CD4-positive, alpha-beta T cell treated with Interleukin-15 for 1 hour (primary cell): ENCODE measurements around the gene VPS45.

Experiments
- DNase-seq: peaks from one replicate; pipeline ENCODE4 v3.0.0-alpha.2; 2020

The VPS45 gene

DNA sequence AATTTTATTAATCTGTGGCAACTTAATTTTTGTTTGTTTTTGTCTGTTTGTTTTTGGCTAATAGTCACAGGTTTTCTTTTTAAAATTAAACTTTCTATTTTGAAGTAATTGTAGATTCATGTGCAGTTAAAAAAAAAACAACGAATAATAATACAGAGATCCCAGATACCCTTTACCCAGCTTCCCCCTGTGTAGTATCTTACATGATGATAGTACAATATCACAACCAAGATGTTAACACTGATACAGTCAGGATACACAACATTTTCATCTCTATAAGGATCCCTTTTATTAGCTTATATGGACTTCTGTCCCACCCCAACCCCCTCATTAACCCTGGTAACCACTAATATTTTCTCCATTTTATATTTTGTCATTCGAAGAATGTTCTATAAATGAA, 5.9 kb downstream of the VPS45 start:
- no peak for DNase-seq

DNA sequence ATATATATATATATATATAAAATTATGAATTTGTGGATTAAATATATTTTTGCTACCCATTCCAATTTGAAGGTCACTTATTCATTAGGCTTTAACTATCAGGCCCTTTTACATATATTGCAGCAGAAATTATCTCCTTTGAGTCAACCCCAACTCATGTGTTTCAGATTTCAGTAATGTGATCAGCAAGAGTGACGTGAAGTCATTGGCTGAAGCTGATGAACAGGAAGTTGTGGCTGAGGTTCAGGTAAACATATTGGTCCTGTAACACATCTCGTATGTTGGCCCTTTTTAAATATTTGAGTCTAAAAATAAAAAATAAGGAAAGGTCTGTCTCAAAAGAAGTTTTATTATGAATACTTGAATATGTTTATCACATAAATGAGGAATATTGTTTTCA, 8.5 kb downstream of the VPS45 start:
- DNase-seq, result no peak

DNA sequence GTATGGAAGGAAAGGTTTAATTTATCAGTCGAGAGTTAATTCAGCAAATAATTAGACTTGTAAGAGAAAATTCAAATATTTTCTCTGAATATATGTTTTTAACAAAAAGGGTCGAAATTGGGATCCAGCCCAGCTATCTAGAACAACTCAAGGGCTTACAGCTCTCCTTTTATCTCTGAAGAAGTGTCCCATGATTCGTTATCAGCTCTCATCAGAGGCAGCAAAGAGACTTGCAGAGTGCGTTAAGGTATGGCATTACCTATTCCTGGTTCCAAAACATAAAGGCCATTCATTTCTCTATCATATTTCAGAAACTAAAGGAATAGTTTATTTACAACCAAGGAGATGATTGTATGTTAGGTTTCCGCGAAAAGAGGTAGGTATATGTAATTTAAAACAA, 9.4 kb downstream of the VPS45 start:
- no peak for DNase-seq

DNA sequence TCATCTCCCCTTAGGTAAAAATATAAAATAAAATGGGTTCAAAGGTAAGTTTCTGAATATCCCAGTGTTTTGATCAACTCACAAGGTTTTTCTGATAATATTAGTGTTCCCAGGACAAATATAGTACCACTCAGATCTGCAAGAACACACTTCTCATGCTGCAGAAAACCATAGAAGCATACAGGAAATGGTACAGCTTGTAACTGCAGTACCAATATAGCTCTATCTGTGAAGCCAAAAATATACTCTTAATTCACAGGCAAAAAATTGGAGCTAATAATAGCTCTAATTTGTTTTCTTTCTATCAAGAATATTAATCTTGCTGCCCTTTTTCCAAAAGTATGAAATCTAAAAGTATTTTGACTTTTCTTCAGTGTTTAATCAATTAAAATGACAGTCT, 13.2 kb downstream of the VPS45 start:
- no peak for DNase-seq

DNA sequence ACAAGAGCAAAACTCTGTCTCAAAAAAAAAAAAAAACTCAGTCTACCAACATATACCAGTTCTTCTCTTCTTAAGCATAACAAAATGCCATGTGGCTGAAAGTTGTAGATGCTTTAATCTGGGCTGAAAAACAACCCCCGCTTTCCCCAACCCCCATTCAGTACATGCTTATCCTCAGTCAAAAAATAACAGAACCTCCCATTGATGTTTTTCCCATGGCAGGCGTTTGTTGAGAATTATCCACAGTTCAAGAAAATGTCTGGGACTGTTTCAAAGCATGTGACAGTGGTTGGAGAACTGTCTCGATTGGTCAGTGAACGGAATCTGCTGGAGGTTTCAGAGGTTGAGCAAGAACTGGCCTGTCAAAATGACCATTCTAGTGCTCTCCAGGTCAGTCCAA, 14.9 kb downstream of the VPS45 start:
- DNase-seq, result no peak

DNA sequence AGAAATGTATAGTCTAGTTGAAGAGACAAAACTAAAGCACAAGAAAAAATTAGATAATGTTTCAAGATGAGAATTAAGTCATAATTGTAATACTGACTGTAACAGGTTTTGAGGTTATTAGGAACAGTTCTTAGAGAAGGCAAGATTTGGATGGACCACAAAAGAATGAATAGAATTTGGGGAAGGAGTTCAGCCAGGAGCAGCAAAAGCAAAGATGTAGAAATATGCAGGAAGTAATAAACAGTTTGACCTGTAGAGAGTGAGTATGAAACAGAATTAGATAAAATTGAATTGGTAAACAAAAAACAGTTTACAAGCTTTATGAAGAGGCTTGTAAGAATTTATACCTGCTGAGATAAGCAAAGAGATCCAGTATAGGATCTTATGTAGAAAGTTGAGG, 16.3 kb downstream of the VPS45 start:
- no peak for DNase-seq

DNA sequence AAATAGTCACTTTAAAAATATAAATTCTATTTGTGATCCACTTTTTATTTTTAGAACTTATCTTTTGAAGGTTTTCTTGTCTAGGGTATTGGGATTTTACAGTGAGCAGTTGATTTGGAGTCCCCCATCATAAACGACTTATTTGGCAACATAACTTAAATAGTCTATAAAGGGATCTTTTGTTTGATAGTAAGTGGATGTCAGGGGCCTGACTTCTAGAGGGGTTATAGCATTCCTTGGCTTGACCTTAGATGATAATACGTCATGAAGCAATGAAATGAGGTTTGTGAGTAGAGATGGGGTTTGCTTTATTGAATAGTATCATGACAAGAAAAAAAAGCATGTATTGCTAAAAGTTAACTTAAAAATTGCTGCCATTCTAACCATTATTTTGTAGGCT, 17.8 kb downstream of the VPS45 start:
- no peak for DNase-seq

DNA sequence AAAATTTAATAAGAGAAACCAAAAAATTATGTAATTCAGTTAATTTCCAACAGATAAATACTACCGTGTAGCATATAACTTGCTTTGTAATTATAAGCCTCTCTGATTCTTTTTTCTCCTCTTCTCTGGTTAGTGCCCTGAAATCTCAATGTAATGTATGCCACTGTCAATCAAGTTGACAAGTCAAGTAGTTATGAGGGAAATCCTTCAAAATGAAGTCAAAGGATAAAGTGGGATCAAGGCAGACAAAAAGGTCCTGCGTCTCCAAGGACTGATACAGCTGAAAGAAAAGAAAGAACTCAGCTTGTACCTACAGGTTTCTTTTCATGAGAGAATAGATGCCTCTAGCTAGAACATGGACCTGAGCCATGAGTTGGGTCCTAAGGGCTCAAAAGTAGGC, 19.8 kb downstream of the VPS45 start:
- no peak for DNase-seq

DNA sequence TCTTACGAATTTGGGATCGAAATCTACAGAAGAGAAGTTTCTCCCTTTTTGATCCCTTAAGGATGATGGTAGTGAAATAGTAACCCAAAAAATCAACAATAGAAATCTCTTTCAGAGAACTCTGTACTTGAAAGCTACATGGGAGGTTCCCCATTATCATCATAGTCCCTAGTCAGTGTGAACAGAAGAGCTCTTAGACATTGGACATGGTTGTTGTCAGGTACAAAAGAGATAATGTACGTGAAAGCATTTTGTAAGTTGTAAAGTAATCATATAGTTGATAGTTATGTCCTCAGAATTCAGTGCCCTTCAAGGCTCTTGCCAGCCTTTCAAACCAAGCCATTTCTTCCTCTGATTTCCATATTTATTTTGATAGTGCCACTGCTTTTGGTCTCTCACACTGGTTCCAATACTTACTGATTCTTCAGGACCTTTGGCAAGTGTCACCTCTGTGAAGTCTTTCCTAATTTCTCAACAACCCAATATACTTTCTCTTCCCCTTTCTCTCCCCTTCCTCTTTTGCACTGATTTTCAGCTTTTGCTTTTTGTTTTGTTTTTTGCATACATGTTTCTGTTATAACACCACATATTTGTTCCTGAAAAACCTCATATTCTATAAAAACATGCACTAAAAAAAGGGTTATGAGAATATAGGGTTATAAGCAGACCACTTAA, 22.4 kb downstream of the VPS45 start:
- no peak for DNase-seq

DNA sequence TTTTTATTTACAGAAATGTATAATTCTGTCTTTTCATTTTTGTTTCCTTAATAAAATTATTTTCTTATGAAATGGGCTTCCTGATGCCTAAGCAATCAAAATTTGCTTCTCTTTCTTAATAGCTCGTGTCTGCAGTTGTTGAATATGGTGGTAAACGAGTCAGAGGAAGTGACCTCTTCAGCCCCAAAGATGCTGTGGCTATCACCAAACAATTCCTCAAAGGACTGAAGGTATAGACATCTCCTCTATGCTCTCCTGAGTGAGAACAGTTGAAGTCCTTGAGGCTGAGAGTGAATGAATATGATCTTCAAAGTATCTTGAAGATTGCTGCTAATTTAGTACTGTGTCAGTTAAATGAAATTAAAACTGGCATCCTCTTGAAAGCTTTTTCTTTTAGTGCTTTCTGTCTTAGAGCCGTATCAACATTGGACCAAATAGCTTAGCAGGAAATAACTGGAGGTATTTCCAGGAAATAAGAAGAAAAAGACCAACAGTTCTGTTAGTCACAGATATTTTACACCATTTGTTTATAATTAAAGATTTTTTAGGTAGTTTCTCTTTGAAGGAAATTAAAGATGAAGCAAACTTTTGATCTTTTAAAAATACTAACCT, 24.7 kb downstream of the VPS45 start:
- DNase-seq, result no peak

DNA sequence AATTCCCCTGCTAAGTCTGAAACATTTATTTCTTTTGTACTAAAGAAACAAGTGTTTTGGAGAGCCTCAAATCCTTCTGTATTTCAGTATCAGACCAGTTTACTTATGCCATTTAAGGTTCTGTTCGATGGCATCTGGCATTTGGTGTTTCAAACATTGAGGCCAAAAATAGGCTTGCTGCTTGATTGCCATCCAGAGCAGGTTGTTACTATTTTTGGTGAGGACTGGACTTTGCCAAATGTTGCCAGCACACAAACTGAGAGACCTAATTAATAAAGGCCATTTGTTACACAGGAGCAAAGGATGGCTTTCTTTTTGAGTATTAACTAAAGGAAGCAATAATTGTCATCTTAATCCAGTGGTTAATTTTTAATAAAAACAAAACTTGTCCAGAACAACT, 26.2 kb downstream of the VPS45 start:
- DNase-seq, result no peak

DNA sequence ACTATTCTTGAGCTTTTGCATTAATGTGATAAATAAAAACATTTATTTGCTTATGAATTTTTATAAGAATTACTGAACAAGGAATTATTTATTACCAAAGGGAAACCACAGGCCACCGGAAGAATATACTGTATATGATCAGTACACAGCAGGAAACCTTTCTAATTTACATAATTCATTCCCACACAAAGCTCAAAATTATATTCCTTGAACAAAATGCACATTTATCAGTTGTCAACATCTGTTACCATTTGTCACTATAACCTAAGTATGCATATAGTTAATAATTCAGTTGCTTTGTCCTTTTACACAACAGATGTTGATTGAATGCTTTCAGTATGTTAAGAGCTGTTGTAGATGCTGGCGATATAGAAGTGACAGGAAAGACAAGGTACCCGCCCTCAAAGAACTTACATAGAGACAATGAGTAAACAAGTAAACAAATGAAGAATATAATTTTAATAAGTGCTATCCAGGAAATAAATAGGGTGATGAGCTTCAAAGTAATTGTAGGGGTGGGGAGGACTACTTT, 27.2 kb downstream of the VPS45 start:
- DNase-seq, result no peak

DNA sequence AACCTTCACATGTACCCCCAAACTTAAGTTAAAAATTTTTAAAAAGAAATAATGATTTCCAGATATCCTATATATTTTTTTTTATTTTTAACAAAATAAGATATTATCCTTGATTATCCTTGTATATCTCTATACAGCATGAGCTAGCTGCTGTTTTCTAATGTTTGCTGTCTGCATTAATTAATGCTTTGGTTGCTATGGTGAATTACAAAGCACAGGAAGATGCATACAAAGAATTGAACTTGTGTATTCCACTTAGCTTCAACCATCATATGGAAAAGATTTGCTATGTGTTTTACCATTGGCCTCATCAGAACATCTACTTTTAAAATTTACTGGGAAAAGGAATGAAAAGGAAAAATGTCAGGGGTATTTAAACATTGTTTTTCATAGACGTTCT, 35.4 kb downstream of the VPS45 start:
- no peak for DNase-seq

DNA sequence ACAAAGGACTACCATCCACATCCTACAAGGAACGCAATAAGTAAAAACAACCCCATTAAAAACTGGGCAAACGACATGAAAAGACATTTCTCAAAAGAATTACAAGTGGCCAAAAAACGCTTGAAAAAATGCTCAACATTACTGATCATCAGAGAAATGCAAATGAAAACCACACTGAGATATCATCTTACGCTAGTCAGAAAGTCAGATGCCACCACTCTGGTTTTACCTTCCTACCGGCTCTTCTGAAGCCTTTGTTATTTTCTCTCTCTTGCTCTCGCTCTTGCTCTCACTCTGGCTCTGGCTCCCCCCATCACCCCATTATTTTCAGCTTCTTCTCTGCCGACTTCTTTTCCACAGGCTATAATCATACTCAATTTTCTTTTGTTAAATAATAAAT, 38.8 kb downstream of the VPS45 start:
- DNase-seq, result peak; percentile 17

DNA sequence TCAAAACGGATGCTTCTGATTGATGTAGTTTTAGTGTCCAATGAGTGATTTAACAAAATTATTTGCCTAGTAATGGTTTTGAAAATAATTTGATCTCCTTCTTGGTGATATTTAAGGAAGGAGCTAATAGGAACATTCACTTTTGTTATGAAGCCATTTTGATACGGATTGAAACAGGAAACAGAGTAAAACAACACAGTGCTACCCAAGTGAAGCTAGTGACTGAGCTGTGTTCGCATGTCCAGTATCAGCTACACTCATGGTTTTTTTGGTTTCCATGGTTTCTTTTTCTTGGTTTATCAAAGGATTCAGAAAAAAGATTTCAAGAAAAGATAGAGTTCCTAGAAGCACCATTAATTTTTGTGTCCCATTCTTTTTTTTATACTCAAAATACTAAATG, 42.0 kb downstream of the VPS45 start:
- no peak for DNase-seq

DNA sequence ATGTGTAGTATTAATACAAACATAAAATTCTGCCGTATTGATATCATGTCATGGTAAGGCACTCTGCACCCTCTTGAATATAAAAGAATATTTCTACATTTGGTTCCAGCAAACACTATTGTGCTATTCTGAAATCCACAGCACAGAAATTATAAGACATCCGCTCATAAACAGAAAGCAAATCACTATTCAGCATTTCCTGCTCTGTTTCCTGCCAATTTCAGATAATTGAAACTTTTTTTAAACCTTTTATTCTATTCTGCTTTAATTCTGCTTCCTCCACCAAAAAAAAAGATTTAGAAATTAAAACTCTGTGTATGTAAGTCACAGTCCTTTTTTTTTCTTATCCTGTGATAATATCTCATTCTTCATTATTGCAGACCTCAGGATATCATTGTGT, 42.5 kb downstream of the VPS45 start:
- DNase-seq, result no peak

DNA sequence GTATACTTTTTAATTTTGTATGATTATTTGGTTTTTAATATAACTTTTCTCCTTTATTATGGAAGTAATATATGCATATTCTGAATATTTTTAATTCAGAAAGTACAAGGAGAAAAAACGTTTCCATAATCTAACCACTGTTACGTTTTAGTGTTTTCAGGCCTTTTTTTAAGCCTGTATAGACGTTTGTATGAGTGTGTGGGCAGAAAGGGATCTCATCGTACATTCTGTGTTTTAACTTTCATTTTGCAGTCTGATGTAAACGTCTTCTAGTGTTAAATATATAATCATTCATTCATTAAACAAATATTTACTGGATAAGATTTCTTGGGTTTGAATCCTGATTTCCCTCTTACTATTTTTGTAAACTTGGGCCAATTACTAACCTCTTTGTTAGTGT, 44.1 kb downstream of the VPS45 start:
- DNase-seq, result no peak

DNA sequence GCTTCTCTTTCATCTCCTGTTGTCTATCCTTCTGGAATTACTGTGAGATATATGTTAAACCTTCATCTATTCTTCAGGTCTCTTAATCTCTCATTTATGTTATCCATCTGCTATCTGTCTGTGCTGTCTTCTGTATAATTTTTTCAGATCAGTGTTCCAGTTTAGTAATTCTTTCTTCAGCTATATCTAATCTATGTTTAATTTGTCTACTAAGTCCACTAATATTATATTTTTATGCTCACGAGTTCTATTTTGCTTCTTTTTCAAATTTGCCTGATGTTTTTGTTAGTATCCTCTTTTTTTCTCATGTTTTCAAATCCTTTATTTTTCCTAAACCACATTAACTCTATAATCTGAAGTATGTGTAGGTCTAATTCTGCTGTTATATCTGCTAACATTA, 47.5 kb downstream of the VPS45 start:
- DNase-seq, result no peak

DNA sequence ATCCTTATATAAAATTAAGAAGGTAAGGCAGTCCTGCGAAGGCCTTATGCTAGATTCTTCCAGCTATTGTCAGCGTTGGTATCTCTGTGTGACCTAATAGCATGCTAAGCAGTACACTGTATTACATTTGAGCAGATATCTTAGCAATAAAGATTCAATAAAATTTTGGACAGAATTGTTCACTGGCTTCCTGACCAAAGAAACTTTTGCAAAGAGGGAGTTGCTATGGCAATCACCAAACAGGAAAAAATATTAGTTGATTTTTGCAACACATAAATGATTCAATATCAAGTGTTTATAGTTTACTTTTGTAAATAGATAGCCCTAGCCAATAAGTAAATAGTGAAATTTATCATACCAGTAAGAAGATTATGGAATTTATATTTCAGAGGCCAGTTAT, 51.1 kb downstream of the VPS45 start:
- no peak for DNase-seq

DNA sequence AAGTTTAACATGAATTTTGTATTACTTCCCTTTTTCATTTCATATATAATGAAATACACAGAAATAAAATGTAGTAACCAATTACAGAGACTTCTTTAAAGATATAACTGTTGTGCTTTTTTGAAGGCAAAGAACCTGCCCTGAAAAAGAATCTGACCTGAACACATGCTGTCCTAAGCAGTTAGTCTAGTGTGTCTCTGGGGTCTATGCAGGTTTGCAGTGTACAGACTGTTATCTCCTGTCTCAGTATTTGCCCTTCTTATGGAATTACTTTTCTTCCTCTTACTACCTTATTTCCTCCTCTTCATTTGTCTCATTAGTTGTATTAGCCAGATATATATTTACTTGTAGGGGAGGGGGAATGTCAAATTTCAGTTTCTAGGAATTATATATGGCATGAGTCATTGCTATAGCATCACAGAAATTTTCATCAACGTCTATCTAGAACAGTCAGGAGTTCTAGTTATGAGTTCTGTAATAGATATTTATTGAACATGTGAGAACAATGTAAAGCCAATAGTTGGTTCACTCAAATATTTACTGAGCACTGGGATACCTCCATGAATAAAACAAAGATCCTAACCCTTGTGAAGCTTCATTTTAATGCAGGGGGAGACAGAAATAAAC, 53.8 kb downstream of the VPS45 start:
- DNase-seq, result no peak

DNA sequence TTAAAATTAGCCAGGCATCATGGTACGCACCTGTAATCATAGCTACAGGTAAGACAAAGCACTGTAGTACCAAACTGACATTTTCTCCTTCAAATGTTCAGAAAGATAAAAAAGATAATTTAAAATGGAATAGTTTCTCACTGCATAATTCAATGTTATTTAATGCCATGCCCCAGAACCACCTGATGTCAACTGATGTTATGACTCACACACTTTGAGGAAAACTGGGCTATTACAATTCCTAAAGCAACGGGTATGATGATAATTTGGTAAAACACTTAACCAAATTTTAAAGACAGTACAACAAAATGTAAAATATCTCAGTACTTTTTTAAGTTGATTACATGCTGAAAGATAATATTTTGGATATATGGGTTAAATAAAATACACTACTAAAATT, 59.2 kb downstream of the VPS45 start:
- DNase-seq, result no peak

DNA sequence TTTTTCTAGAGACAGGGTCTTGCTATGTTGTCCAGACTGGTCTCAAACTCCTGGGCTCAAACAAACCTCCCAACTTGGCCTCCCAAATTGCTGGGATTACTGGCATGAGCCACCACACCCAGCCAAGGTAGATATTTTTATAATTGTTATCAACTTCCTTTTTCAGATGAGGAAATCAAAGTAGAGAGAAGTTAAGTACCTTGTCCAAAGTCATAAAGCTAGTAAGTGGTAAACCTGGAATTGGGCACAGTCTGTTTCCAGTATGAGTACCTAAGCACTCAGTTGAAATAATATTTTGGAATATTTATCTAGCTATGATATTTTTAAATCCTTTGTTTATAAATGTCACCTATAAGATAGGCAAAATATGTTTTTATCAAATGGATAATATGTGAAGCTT, 59.9 kb downstream of the VPS45 start:
- no peak for DNase-seq

DNA sequence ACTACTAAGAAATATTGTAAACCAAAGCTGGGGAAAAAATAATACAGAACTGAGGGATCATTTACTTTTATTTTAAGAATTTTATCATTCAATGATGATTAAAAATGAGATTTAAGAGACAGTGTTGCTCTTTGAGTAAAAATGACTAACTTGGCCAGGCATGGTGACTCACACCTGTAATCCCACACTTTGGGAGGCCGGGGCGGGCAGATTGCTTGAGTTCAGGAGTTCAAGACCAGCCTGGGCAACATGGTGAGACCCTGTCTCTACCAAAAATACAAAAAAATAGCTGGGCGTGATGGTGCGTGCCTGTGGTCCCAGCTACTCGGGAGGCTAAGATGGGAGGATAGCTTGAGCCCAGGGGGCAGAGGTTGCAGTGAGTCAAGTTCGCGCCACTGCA, 60.3 kb downstream of the VPS45 start:
- no peak for DNase-seq

DNA sequence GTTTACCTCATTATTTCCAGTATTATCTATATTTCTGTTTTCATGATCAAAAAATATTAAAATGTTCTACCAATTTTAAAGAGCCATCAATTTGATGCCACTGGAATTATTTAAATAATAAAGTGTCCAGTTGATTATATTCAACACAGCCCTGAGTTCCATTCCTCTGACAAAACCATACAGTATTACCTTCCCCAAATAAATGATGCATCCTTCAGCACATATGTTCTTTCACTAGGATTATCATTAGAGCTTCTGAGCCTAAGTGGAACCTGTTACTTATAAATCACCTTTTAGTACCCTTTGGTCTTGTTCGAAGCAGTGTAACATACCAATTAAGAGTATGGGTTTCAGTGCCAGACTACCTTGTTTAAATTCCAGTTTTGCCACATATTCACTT, 64.8 kb downstream of the VPS45 start:
- no peak for DNase-seq

DNA sequence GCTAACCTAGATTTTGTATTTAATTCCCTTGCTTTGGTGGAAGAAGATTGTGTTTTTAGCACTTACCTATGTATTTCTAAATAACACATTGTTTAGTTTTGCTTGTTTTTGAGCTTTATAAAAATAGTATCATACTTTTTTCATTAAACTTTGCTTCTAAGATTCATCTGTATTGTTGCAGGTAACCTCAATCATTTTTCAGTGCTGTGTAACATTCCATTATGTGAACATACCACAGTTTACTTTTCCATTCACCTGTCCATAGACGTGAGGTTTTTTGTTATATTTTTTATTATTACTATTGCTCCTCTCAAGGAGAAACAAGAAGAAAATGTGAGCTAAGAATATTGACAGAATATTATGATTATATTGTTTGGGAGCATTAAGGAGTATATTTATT, 67.0 kb downstream of the VPS45 start:
- DNase-seq, result no peak
